HEK293 (cell line): ENCODE measurements around the gene TMCC2.

Source experiments
- BCL11A ChIP-seq: fragments of 450-650 bp; formaldehyde crosslinking; IDR thresholded peaks from 2 replicates; pipeline ENCODE4 v1.5.1; 2016; ENCODE audit warnings: low read depth, missing biosample characterization, missing genetic modification characterization
- BCL11B ChIP-seq: fragments of 450-650 bp; formaldehyde crosslinking; IDR thresholded peaks from 2 replicates; pipeline ENCODE4 v1.5.1; 2016; ENCODE audit warnings: low read depth, missing biosample characterization, missing genetic modification characterization
- CTCF ChIP-seq: fragments of 450-650 bp; formaldehyde crosslinking; IDR thresholded peaks from 2 replicates; pipeline ENCODE4 v1.5.1; 2016; ENCODE audit warnings: missing biosample characterization, missing genetic modification characterization
- FEZF1 ChIP-seq: fragments of 450-650 bp; formaldehyde crosslinking; IDR thresholded peaks from 2 replicates; pipeline ENCODE4 v1.5.1; 2016; ENCODE audit warnings: missing biosample characterization, missing genetic modification characterization
- GFI1B ChIP-seq: fragments of 450-650 bp; formaldehyde crosslinking; IDR thresholded peaks from 2 replicates; pipeline ENCODE4 v1.5.1; 2016; ENCODE audit warnings: missing biosample characterization, missing genetic modification characterization
- HIC1 ChIP-seq: fragments of 450-650 bp; formaldehyde crosslinking; IDR thresholded peaks from 2 replicates; pipeline ENCODE4 v1.5.1; 2016; ENCODE audit warnings: missing biosample characterization, missing genetic modification characterization
- HOXC10 ChIP-seq: sonication (generic); formaldehyde crosslinking; IDR thresholded peaks from 2 replicates; pipeline ENCODE4 v1.8.1; 2023; ENCODE audit warnings: mild to moderate bottlenecking, missing genetic modification reagents
- HOXD13 ChIP-seq: sonication (generic); formaldehyde crosslinking; IDR thresholded peaks from 2 replicates; pipeline ENCODE4 v1.8.0; 2022; ENCODE audit warnings: missing genetic modification reagents, borderline replicate concordance
- KLF10 ChIP-seq: fragments of 450-650 bp; IDR thresholded peaks from 2 replicates; pipeline ENCODE4 v1.5.1; 2018; ENCODE audit warnings: missing biosample characterization, mild to moderate bottlenecking, missing genetic modification characterization
- KLF16 ChIP-seq: fragments of 450-650 bp; formaldehyde crosslinking; IDR thresholded peaks from 2 replicates; pipeline ENCODE4 v1.5.1; 2017; ENCODE audit warnings: missing biosample characterization, missing genetic modification characterization
- PRDM4 ChIP-seq: fragments of 450-650 bp; formaldehyde crosslinking; IDR thresholded peaks from 2 replicates; pipeline ENCODE4 v1.5.1; 2017; ENCODE audit warnings: missing biosample characterization, missing genetic modification characterization
- ZBTB10 ChIP-seq: fragments of 450-650 bp; formaldehyde crosslinking; IDR thresholded peaks from 2 replicates; pipeline ENCODE4 v1.5.1; 2016; ENCODE audit warnings: missing biosample characterization, missing genetic modification characterization
- ZBTB21 ChIP-seq: fragments of 450-650 bp; formaldehyde crosslinking; IDR thresholded peaks from 2 replicates; pipeline ENCODE4 v1.5.1; 2017; ENCODE audit warnings: missing biosample characterization, missing genetic modification characterization
- ZIC2 ChIP-seq: fragments of 450-650 bp; formaldehyde crosslinking; IDR thresholded peaks from 2 replicates; pipeline ENCODE4 v1.5.1; 2016; ENCODE audit warnings: missing biosample characterization, missing genetic modification characterization
- ZNF155 ChIP-seq: fragments of 450-650 bp; formaldehyde crosslinking; IDR thresholded peaks from 2 replicates; pipeline ENCODE4 v1.5.1; 2016; ENCODE audit warnings: missing biosample characterization, missing genetic modification characterization
- ZNF175 ChIP-seq: fragments of 450-650 bp; formaldehyde crosslinking; IDR thresholded peaks from 2 replicates; pipeline ENCODE4 v1.5.1; 2016; ENCODE audit warnings: missing biosample characterization, missing genetic modification characterization
- ZNF211 ChIP-seq: fragments of 450-650 bp; formaldehyde crosslinking; IDR thresholded peaks from 2 replicates; pipeline ENCODE4 v1.5.1; 2016; ENCODE audit warnings: low read depth, missing biosample characterization, missing genetic modification characterization
- ZNF214 ChIP-seq: fragments of 450-650 bp; formaldehyde crosslinking; IDR thresholded peaks from 2 replicates; pipeline ENCODE4 v1.5.1; 2017; ENCODE audit warnings: missing biosample characterization, mild to moderate bottlenecking, missing genetic modification characterization, borderline replicate concordance
- ZNF221 ChIP-seq: fragments of 450-650 bp; formaldehyde crosslinking; IDR thresholded peaks from 2 replicates; pipeline ENCODE4 v1.5.1; 2017; ENCODE audit warnings: missing biosample characterization, missing genetic modification characterization, borderline replicate concordance
- ZNF248 ChIP-seq: fragments of 450-650 bp; formaldehyde crosslinking; IDR thresholded peaks from 2 replicates; pipeline ENCODE4 v1.5.1; 2017; ENCODE audit warnings: missing biosample characterization, missing genetic modification characterization
- ZNF302 ChIP-seq: fragments of 450-650 bp; formaldehyde crosslinking; IDR thresholded peaks from 2 replicates; pipeline ENCODE4 v1.5.1; 2016; ENCODE audit warnings: missing biosample characterization, missing genetic modification characterization, low read depth
- ZNF341 ChIP-seq: fragments of 450-650 bp; formaldehyde crosslinking; IDR thresholded peaks from 2 replicates; pipeline ENCODE4; 2016; ENCODE audit warnings: low read depth, missing biosample characterization, missing genetic modification characterization
- ZNF366 ChIP-seq: fragments of 450-650 bp; formaldehyde crosslinking; conservative IDR thresholded peaks from 2 replicates; pipeline ENCODE4 v1.5.1; 2016; ENCODE audit warnings: missing biosample characterization, missing genetic modification characterization
- ZNF391 ChIP-seq: fragments of 450-650 bp; formaldehyde crosslinking; IDR thresholded peaks from 2 replicates; pipeline ENCODE4 v1.5.1; 2016; ENCODE audit warnings: low read depth, missing biosample characterization, missing genetic modification characterization, borderline replicate concordance
- ZNF501 ChIP-seq: fragments of 450-650 bp; formaldehyde crosslinking; IDR thresholded peaks from 2 replicates; pipeline ENCODE4 v1.5.1; 2016; ENCODE audit warnings: missing biosample characterization, missing genetic modification characterization
- ZNF549 ChIP-seq: fragments of 450-650 bp; IDR thresholded peaks from 2 replicates; pipeline ENCODE4 v1.5.1; 2018; ENCODE audit warnings: missing biosample characterization, missing genetic modification characterization, mild to moderate bottlenecking, inconsistent platforms, moderate library complexity
- ZNF701 ChIP-seq: fragments of 450-650 bp; formaldehyde crosslinking; IDR thresholded peaks from 2 replicates; pipeline ENCODE4 v1.5.1; 2016; ENCODE audit warnings: missing biosample characterization, missing genetic modification characterization
- ZNF785 ChIP-seq: fragments of 450-650 bp; formaldehyde crosslinking; IDR thresholded peaks from 2 replicates; pipeline ENCODE4 v1.5.1; 2016; ENCODE audit warnings: missing biosample characterization, missing genetic modification characterization
- ZNF830 ChIP-seq: fragments of 450-650 bp; IDR thresholded peaks from 2 replicates; pipeline ENCODE4 v1.5.0; 2018; ENCODE audit warnings: missing biosample characterization, missing genetic modification characterization, low read depth, mild to moderate bottlenecking, moderate library complexity
- ZSCAN16 ChIP-seq: fragments of 450-650 bp; formaldehyde crosslinking; IDR thresholded peaks from 2 replicates; pipeline ENCODE4 v1.5.1; 2016; ENCODE audit warnings: missing biosample characterization, missing genetic modification characterization
- ZSCAN5A ChIP-seq: fragments of 450-650 bp; formaldehyde crosslinking; IDR thresholded peaks from 2 replicates; pipeline ENCODE4 v1.5.1; 2016; ENCODE audit warnings: missing biosample characterization, missing genetic modification characterization

The TMCC2 gene

GRCh38 chr1:205294175-205294917, 66.6 kb downstream of the TMCC2 start (continued):
- TF ChIP-seq ZNF366 (tag by site-specific recombination) (peak; percentile 73; the same call in 1 of the 2 replicates), ZNF830 (tag by site-specific recombination) (no peak), BCL11A (tag by site-specific recombination) (peak; percentile 86; the same call in 1 of the 2 replicates), ZNF302 (tag by site-specific recombination) (no peak), GFI1B (tag by site-specific recombination) (peak; percentile 82), ZNF175 (tag by site-specific recombination) (no peak), ZIC2 (tag by site-specific recombination) (peak; percentile 24; the same call in 1 of the 2 replicates), KLF16 (tag by site-specific recombination) (no peak), ZNF221 (tag by site-specific recombination) (no peak), BCL11B (tag by site-specific recombination) (no peak), CTCF (no peak), FEZF1 (peak; percentile 19; the same call in 1 of the 2 replicates), ZNF391 (tag by site-specific recombination) (no peak), ZSCAN5A (tag by site-specific recombination) (no peak), HOXD13 (no peak), ZNF501 (tag by site-specific recombination) (no peak), HOXC10 (no peak), ZNF211 (tag by site-specific recombination) (no peak), ZNF341 (tag by site-specific recombination) (no peak), ZBTB10 (tag by site-specific recombination) (no peak), ZNF701 (tag by site-specific recombination) (no peak), KLF10 (tag by site-specific recombination) (no peak), PRDM4 (tag by site-specific recombination) (no peak), ZNF549 (tag by site-specific recombination) (no peak), ZNF785 (tag by site-specific recombination) (no peak), ZNF248 (tag by site-specific recombination) (no peak), ZSCAN16 (tag by site-specific recombination) (no peak), ZNF155 (tag by site-specific recombination) (no peak), ZNF214 (tag by site-specific recombination) (no peak), ZBTB21 (tag by site-specific recombination) (no peak), HIC1 (tag by site-specific recombination) (peak; percentile 88)
